Caco-2 (cell line): ENCODE data around the gene CLCN1. TPM values are rescaled to one million over a fixed set of nuclear protein-coding genes. Genes with fewer than 3 reads are reported as not detected.

Source experiments
- BruUV-seq: library from RNA; stranded (reverse); fragments of 400-500 nt; replicated peaks from 2 replicates; lab custom pipeline; 2021; lab: Mats Ljungman, UMichigan
- CTCF ChIA-PET: fragments of 300-600 bp; sonication (Branson Sonifier 250); formaldehyde crosslinking; loops from one replicate; lab custom pipeline; 2022; ENCODE audit warnings: antibody characterized with exemption; lab: Charles Lee
- POLR2A ChIA-PET: fragments of 300-600 bp; sonication (Branson Sonifier 250); formaldehyde crosslinking; loops from one replicate; lab custom pipeline; 2022; ENCODE audit warnings: antibody characterized with exemption; lab: Charles Lee
- DNase-seq, 2 experiments: peaks; one replicate each; pipeline versions ENCODE4 v3.0.0 to v3.0.0-alpha.2; 2020 to 2022
- H3K27me3 ChIP-seq: replicated peaks from 2 replicates; pipeline ENCODE4 v1.6.0; 2011; ENCODE audit warnings: low read length; ENCODE audit not compliant: control insufficient read depth, insufficient read depth
- H3K36me3 ChIP-seq: 2 replicates; pipeline ENCODE4 v1.5.1; 2011; ENCODE audit warnings: low read length; ENCODE audit not compliant: control insufficient read depth, insufficient read depth
- H3K4me1 ChIP-seq: fragments of 250-450 bp; sonication (Bioruptor Pico); 2 replicates; pipeline ENCODE4 v1.5.1; 2020; ENCODE audit warnings: mild to moderate bottlenecking
- H3K4me3 ChIP-seq: 2 replicates; pipeline ENCODE4 v1.5.1; 2011; ENCODE audit warnings: low read depth, mild to moderate bottlenecking, control low read depth, low read length
- H3K9me3 ChIP-seq: fragments of 250-450 bp; sonication (Bioruptor Pico); 2 replicates; pipeline ENCODE4 v1.5.1; 2020; ENCODE audit warnings: mild to moderate bottlenecking, moderate library complexity
- H3K27ac Mint-ChIP-seq: one replicate; pipeline ENCODE4 v1.8.0; 2022; ENCODE audit warnings: mixed read lengths; ENCODE audit not compliant: unreplicated experiment
- H3K27me3 Mint-ChIP-seq: one replicate; pipeline ENCODE4 v1.8.0; 2022; ENCODE audit warnings: mixed read lengths; ENCODE audit not compliant: insufficient read depth, unreplicated experiment
- H3K36me3 Mint-ChIP-seq: one replicate; pipeline ENCODE4 v1.8.0; 2022; ENCODE audit warnings: mild to moderate bottlenecking, mixed read lengths; ENCODE audit not compliant: insufficient read depth, unreplicated experiment
- H3K4me1 Mint-ChIP-seq: one replicate; pipeline ENCODE4 v1.8.0; 2022; ENCODE audit warnings: low read depth, mixed read lengths; ENCODE audit not compliant: unreplicated experiment
- H3K4me3 Mint-ChIP-seq: one replicate; pipeline ENCODE4 v1.8.0; 2022; ENCODE audit warnings: mild to moderate bottlenecking, moderate library complexity, mixed read lengths; ENCODE audit not compliant: unreplicated experiment
- H3K9me3 Mint-ChIP-seq: one replicate; pipeline ENCODE4 v1.8.0; 2022; ENCODE audit warnings: mixed read lengths; ENCODE audit not compliant: unreplicated experiment
- CTCF ChIP-seq, 2 experiments: fragments of 200-600 bp in 1 of 2; IDR thresholded peaks; 1 replicate in 1 of 2; 2 replicates in 1 of 2; pipeline versions ENCODE4 v1.5.1 to v1.8.0; 2011 to 2022; ENCODE audit warnings: antibody characterized with exemption in 1 of 2, control low read depth in 1 of 2, inconsistent platforms in 1 of 2, low read depth in 1 of 2, low read length in 1 of 2, mild to moderate bottlenecking in 1 of 2, moderate library complexity in 1 of 2; ENCODE audit not compliant: insufficient read depth in 1 of 2, severe bottlenecking in 1 of 2, unreplicated experiment in 1 of 2
- intact Hi-C: fragments of 100-400 bp; cut with micrococcal nuclease; formaldehyde crosslinking; loops from one replicate; pipeline ENCODE4 v1.10.0; 2022; ENCODE audit not compliant: unreplicated experiment
- total RNA-seq: library from RNA; stranded (reverse); gene quantifications from 2 replicates; pipeline ENCODE4 v1.2.3, GENCODE V29; 2022

The CLCN1 gene
- total RNA-seq, 1 experiment from 2014 or later = 1.9 TPM

- no peaks in the 10 kb centered on the region for H3K27me3 ChIP-seq
- no peaks in the 10 kb centered on the region for H3K4me1 ChIP-seq
- POLR2A ChIA-PET = interaction anchor here (1.0 kb wide), 1 partner anchor 24 kb away, joined by 4 read pairs; no protein-coding TSS in a partner anchor
- H3K36me3 ChIP-seq = no peaks in the 10 kb centered on the region
- DNase-seq = peak; percentile 85 to 86
- intact Hi-C loops = loop anchor here (1.0 to 5.0 kb wide), 4 partner anchors 15 to 62 kb away; partner anchors contain the start of gene EPHA1
- H3K4me3 ChIP-seq = peak overlapping the region; percentile 36
- TF ChIP-seq CTCF (IDR thresholded peaks at IDR 0.05; ENCODE audit: insufficient read depth in 1 of 2, low read depth in 1 of 2, low read length in 1 of 2, severe bottlenecking in 1 of 2, unreplicated experiment in 1 of 2) = peak; percentile 58 to 86
- Mint-ChIP-seq H3K27me3 (no peaks in the 10 kb centered on the region), H3K4me3 (peak overlapping the region; percentile 78), H3K27ac (peak overlapping the region; percentile 40), H3K4me1 (peaks cover 6% of the 10 kb centered on the region), H3K36me3 (no peaks in the 10 kb centered on the region), H3K9me3 (no peaks in the 10 kb centered on the region)
- H3K9me3 ChIP-seq = no peaks in the 10 kb centered on the region
- CTCF ChIA-PET = interaction anchor here (0.6 to 1.8 kb wide), 13 partner anchors 10 to 763 kb away, joined by 3 to 20 read pairs (median 4); no protein-coding TSS in a partner anchor
- BruUV-seq = no TSS peak
These were observed 29.6 kb downstream of the CLCN1 start for GRCh38 chr7:143345428-143345900.

GRCh38 chr7:143346018-143346417 lies 30.1 kb downstream of the CLCN1 start:
- Histone ChIP-seq H3K27me3 (no peaks in the 10 kb centered on the region), H3K36me3 (no peaks in the 10 kb centered on the region), H3K4me1 (0 out of 2 replicates have a peak, but pooled peaks cover 1% of the 10 kb centered on the region), H3K9me3 (no peaks in the 10 kb centered on the region), H3K4me3 (peak overlapping the region; percentile 36; the same call in 1 of the 2 replicates)
- Mint-ChIP-seq H3K4me1 (peaks cover 7% of the 10 kb centered on the region), H3K4me3 (peak overlapping the region; percentile 78), H3K9me3 (no peaks in the 10 kb centered on the region), H3K27ac (peak overlapping the region; percentile 40), H3K27me3 (no peaks in the 10 kb centered on the region), H3K36me3 (no peaks in the 10 kb centered on the region)
- TF ChIP-seq CTCF (IDR thresholded peaks at IDR 0.05; ENCODE audit: insufficient read depth in 1 of 2, low read depth in 1 of 2, low read length in 1 of 2, severe bottlenecking in 1 of 2, unreplicated experiment in 1 of 2) = peak in 1 of 2 experiments; percentile 5
- DNase-seq = no peak
- intact Hi-C loops = loop anchor here (5.0 kb wide), 1 partner anchor 61 kb away; the partner anchor contains the start of gene EPHA1
- ChIA-PET CTCF (interaction anchor here (0.6 to 1.8 kb wide), 10 partner anchors 9 to 762 kb away, joined by 3 to 20 read pairs (median 4); no protein-coding TSS in a partner anchor), POLR2A (interaction anchor here (1.0 kb wide), 1 partner anchor 24 kb away, joined by 4 read pairs; no protein-coding TSS in a partner anchor)
- BruUV-seq = no TSS peak

GRCh38 chr7:143347950-143348349 lies 32.0 kb downstream of the CLCN1 start:
- H3K36me3 ChIP-seq = no peaks in the 10 kb centered on the region
- H3K4me1 ChIP-seq = peaks cover 16% of the 10 kb centered on the region
- no peaks in the 10 kb centered on the region for H3K9me3 ChIP-seq
- Mint-ChIP-seq H3K9me3 (no peaks in the 10 kb centered on the region), H3K4me1 (peaks cover 19% of the 10 kb centered on the region), H3K27ac (no peak overlapping the region), H3K4me3 (no peak overlapping the region), H3K27me3 (no peaks in the 10 kb centered on the region), H3K36me3 (peaks cover 6% of the 10 kb centered on the region)
- intact Hi-C loops = loop anchor here (5.0 kb wide), 1 partner anchor 59 kb away; the partner anchor contains the start of gene EPHA1
- ChIA-PET CTCF (no interaction called here), POLR2A (no interaction called here)
- TF ChIP-seq CTCF (IDR thresholded peaks at IDR 0.05; ENCODE audit: insufficient read depth in 1 of 2, low read depth in 1 of 2, low read length in 1 of 2, severe bottlenecking in 1 of 2, unreplicated experiment in 1 of 2) = no peak
- BruUV-seq = no TSS peak
- no peaks in the 10 kb centered on the region for H3K27me3 ChIP-seq
- H3K4me3 ChIP-seq = no peak overlapping the region
- no peak for DNase-seq
